Muscle layer of colon (tissue), 2 donors: ENCODE results near the gene PAGE4.

Experiments used
- H3K27ac ChIP-seq: one replicate; pipeline ENCODE4 v1.7.0; 2013; ENCODE audit warnings: low read depth, mild to moderate bottlenecking, low read length, moderate library complexity
- H3K27me3 ChIP-seq, 2 donors: one replicate each; pipeline ENCODE4 v1.7.0; 2013; ENCODE audit warnings: low read length in 2 of 2, mild to moderate bottlenecking in 2 of 2; ENCODE audit not compliant: insufficient read depth in 2 of 2, control insufficient read depth in 1 of 2
- H3K36me3 ChIP-seq: one replicate; pipeline ENCODE4 v1.7.0; 2013; ENCODE audit warnings: mild to moderate bottlenecking, low read length; ENCODE audit not compliant: insufficient read depth
- H3K4me1 ChIP-seq: one replicate; pipeline ENCODE4 v1.7.0; 2013; ENCODE audit warnings: mild to moderate bottlenecking, low read length; ENCODE audit not compliant: insufficient read depth
- H3K4me3 ChIP-seq, 2 donors: one replicate each; pipeline ENCODE4 v1.7.0; 2013; ENCODE audit warnings: low read length in 2 of 2, low read depth in 1 of 2, mild to moderate bottlenecking in 1 of 2, moderate library complexity in 1 of 2
- H3K9ac ChIP-seq: one replicate; pipeline ENCODE4 v1.7.0; 2013; ENCODE audit warnings: low read length
- H3K9me3 ChIP-seq: one replicate; pipeline ENCODE4 v1.7.0; 2013; ENCODE audit warnings: mild to moderate bottlenecking, low read length
- donor health status: abdominal sarcoma.
- donor health status: Adenocarcinoma of cecum.

Gene PAGE4

GRCh38 chrX:49877397-49878101 is 48.4 kb downstream of the PAGE4 start:
- Histone ChIP-seq H3K9me3 (no peaks in the 10 kb centered on the region), H3K27me3 (peaks cover 0 to 6% of the 10 kb centered on the region in 2 donors), H3K4me1 (peaks cover 13% of the 10 kb centered on the region), H3K27ac (peak overlapping the region; percentile 48), H3K36me3 (no peaks in the 10 kb centered on the region), H3K4me3 (peak overlapping the region in 1 of 2 donors; percentile 54), H3K9ac (no peak overlapping the region)

- H3K4me1 ChIP-seq: peaks cover 13% of the 10 kb centered on the region
- H3K9me3 ChIP-seq: no peaks in the 10 kb centered on the region
- peak overlapping the region; percentile 17 for H3K9ac ChIP-seq
- H3K4me3 ChIP-seq: peak overlapping the region; percentile 38 to 54
- peak overlapping the region; percentile 54 for H3K27ac ChIP-seq
- H3K36me3 ChIP-seq: no peaks in the 10 kb centered on the region
- peaks cover 0 to 6% of the 10 kb centered on the region in 2 donors for H3K27me3 ChIP-seq
Observed at GRCh38 chrX:49878128-49878833, 49.2 kb downstream of the PAGE4 start.

- H3K4me1 ChIP-seq: peaks cover 13% of the 10 kb centered on the region
- peak within 1 kb of the TSS; percentile 17 for H3K9ac ChIP-seq
- H3K36me3 ChIP-seq: no peaks in the 10 kb centered on the region
- H3K4me3 ChIP-seq: peak within 1 kb of the TSS; percentile 38 to 54
- peaks cover 0 to 6% of the 10 kb centered on the region in 2 donors for H3K27me3 ChIP-seq
- H3K9me3 ChIP-seq: no peaks in the 10 kb centered on the region
- peak within 1 kb of the TSS; percentile 54 for H3K27ac ChIP-seq
Observed at GRCh38 chrX:49878834-49879655, 49.9 kb downstream of the PAGE4 start, which contains the start of gene USP27X. TSS of gene USP27X (plus strand) at chrX:49879484. CDS start at chrX:49880308, 824 bp downstream.

GRCh38 chrX:49879656-49880277 is 50.7 kb downstream of the PAGE4 start:
- Histone ChIP-seq H3K9ac (no peak overlapping the region), H3K9me3 (no peaks in the 10 kb centered on the region), H3K36me3 (no peaks in the 10 kb centered on the region), H3K27ac (peak overlapping the region; percentile 47), H3K4me1 (peaks cover 13% of the 10 kb centered on the region), H3K4me3 (peak overlapping the region; percentile 38 to 54), H3K27me3 (peaks cover 0 to 6% of the 10 kb centered on the region in 2 donors)

GRCh38 chrX:49880668-49881067 is 51.6 kb downstream of the PAGE4 start:
- Histone ChIP-seq H3K4me1 (peaks cover 13% of the 10 kb centered on the region), H3K9me3 (no peaks in the 10 kb centered on the region), H3K4me3 (peak overlapping the region in 1 of 2 donors; percentile 29), H3K36me3 (no peaks in the 10 kb centered on the region), H3K27me3 (peaks cover 0 to 6% of the 10 kb centered on the region in 2 donors), H3K27ac (no peak overlapping the region), H3K9ac (no peak overlapping the region)
